Measurements from ENCODE around the gene USP3.

DNA sequence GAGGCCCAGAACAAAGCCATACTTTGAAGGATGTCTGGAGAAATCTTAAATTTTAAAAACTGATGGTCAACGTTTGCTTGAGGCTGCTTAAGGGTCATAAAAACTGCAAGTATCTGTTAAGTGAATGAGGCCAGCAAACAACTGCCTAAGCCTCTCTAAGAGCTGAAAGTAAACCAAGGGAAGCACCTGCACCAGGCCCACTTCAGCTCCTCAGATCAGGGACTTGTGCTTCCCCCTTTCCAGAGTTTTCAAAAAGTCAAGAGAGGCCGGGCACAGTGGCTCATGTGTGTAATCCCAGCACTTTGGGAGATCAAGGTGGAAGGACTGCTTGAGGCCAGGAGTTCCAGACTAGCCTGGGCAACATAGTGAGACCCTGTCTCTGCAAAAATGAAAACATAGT, 101.9 kb downstream of the USP3 start:
- no peak for TF ChIP-seq TAF1 (IDR thresholded peaks at IDR 0.05; ENCODE audit: borderline replicate concordance, insufficient read depth, low read length)
- no peak for TF ChIP-seq POLR2AphosphoS5 (IDR thresholded peaks at IDR 0.05; ENCODE audit: low read depth, low read length)
- TF ChIP-seq, protein P1, sequence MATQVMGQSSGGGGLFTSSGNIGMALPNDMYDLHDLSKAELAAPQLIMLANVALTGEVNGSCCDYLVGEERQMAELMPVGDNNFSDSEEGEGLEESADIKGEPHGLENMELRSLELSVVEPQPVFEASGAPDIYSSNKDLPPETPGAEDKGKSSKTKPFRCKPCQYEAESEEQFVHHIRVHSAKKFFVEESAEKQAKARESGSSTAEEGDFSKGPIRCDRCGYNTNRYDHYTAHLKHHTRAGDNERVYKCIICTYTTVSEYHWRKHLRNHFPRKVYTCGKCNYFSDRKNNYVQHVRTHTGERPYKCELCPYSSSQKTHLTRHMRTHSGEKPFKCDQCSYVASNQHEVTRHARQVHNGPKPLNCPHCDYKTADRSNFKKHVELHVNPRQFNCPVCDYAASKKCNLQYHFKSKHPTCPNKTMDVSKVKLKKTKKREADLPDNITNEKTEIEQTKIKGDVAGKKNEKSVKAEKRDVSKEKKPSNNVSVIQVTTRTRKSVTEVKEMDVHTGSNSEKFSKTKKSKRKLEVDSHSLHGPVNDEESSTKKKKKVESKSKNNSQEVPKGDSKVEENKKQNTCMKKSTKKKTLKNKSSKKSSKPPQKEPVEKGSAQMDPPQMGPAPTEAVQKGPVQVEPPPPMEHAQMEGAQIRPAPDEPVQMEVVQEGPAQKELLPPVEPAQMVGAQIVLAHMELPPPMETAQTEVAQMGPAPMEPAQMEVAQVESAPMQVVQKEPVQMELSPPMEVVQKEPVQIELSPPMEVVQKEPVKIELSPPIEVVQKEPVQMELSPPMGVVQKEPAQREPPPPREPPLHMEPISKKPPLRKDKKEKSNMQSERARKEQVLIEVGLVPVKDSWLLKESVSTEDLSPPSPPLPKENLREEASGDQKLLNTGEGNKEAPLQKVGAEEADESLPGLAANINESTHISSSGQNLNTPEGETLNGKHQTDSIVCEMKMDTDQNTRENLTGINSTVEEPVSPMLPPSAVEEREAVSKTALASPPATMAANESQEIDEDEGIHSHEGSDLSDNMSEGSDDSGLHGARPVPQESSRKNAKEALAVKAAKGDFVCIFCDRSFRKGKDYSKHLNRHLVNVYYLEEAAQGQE (IDR thresholded peaks at IDR 0.05; ENCODE audit: insufficient read depth in 1 of 2, low read depth in 2 of 2, low read length in 2 of 2): no peak
- TF ChIP-seq SIN3A (IDR thresholded peaks at IDR 0.05; ENCODE audit: borderline replicate concordance, insufficient read depth, low read length): no peak

Data from PFSK-1 (cell line).